ENCODE results near the gene PARVG. TPM values are rescaled to one million over a fixed set of nuclear protein-coding genes. Genes with fewer than 3 reads are reported as not detected.
A peak's percentile ranks its signal among the peaks of the same experiment; 100 is the strongest.

PARVG gene
- total RNA-seq, 1 experiment from 2014 or later = not detected

GRCh38 chr22:44179989-44180705 is 578 bp upstream of the PARVG start:
- DNase-seq (ENCODE audit: low read depth) = no peak

GRCh38 chr22:44181033-44181911 is 547 bp downstream of the PARVG start:
- peak; percentile 15 for DNase-seq (ENCODE audit: low read depth)

GRCh38 chr22:44181912-44182587 is 1.3 kb downstream of the PARVG start:
- no peak for DNase-seq (ENCODE audit: low read depth)

- no peak for DNase-seq (ENCODE audit: low read depth)
Observed at GRCh38 chr22:44182588-44183286, 2.0 kb downstream of the PARVG start.

- DNase-seq (ENCODE audit: low read depth) = no peak
Observed at GRCh38 chr22:44183287-44183588, 2.5 kb downstream of the PARVG start.

- DNase-seq (ENCODE audit: low read depth) = no peak
Observed at GRCh38 chr22:44184006-44184405, 3.3 kb downstream of the PARVG start.

GRCh38 chr22:44185237-44186120 is 4.8 kb downstream of the PARVG start:
- DNase-seq (ENCODE audit: low read depth) = no peak

- DNase-seq (ENCODE audit: low read depth) = no peak
Observed at GRCh38 chr22:44186121-44186510, 5.4 kb downstream of the PARVG start.

GRCh38 chr22:44186737-44187136 is 6.0 kb downstream of the PARVG start:
- DNase-seq (ENCODE audit: low read depth) = no peak

GRCh38 chr22:44187652-44188230 is 7.0 kb downstream of the PARVG start:
- no peak for DNase-seq (ENCODE audit: low read depth)

- DNase-seq (ENCODE audit: low read depth) = no peak
Observed at GRCh38 chr22:44188316-44188715, 7.6 kb downstream of the PARVG start.

- no peak for DNase-seq (ENCODE audit: low read depth)
Observed at GRCh38 chr22:44188986-44189630, 8.4 kb downstream of the PARVG start.

- no peak for DNase-seq (ENCODE audit: low read depth)
Observed at GRCh38 chr22:44190381-44190976, 9.8 kb downstream of the PARVG start.

- no peak for DNase-seq (ENCODE audit: low read depth)
Observed at GRCh38 chr22:44191036-44191454, 10.3 kb downstream of the PARVG start.

- no peak for DNase-seq (ENCODE audit: low read depth)
Observed at GRCh38 chr22:44192098-44192815, 11.5 kb downstream of the PARVG start.

GRCh38 chr22:44192816-44193534 is 12.2 kb downstream of the PARVG start:
- peak; percentile 15 for DNase-seq (ENCODE audit: low read depth)

GRCh38 chr22:44193535-44193891 is 12.8 kb downstream of the PARVG start:
- DNase-seq (ENCODE audit: low read depth) = peak; percentile 65

GRCh38 chr22:44194569-44194968 is 13.8 kb downstream of the PARVG start:
- DNase-seq (ENCODE audit: low read depth) = no peak
